HepG2 (cell line): ENCODE measurements around the gene CDK10. TPM values are rescaled to one million over a fixed set of nuclear protein-coding genes. Genes with fewer than 3 reads are reported as not detected.

Experiments
- ATF7 ChIP-seq, 2 experiments: fragments of 450-650 bp in 1 of 2; sonication (generic) in 1 of 2; formaldehyde crosslinking in 1 of 2; IDR thresholded peaks; 2 replicates each; pipeline versions ENCODE4 v1.4.0 to v1.6.1; 2016 to 2020; ENCODE audit warnings: antibody characterized with exemption in 1 of 2, mild to moderate bottlenecking in 1 of 2, missing genetic modification reagents in 1 of 2
- CEBPG ChIP-seq: IDR thresholded peaks from 2 replicates; pipeline ENCODE4 v1.6.1; 2016
- HDAC2 ChIP-seq: sonication (generic); formaldehyde crosslinking; IDR thresholded peaks from 2 replicates; pipeline ENCODE4 v1.4.0; 2020; ENCODE audit warnings: missing genetic modification reagents
- HNRNPUL1 ChIP-seq: fragments of 200-400 bp; formaldehyde crosslinking; IDR thresholded peaks from 2 replicates; pipeline ENCODE4 v1.6.1; 2017; ENCODE audit warnings: low read depth, mild to moderate bottlenecking, low read length, moderate library complexity
- IRF2 ChIP-seq: IDR thresholded peaks from 2 replicates; pipeline ENCODE4 v1.6.1; 2018; ENCODE audit warnings: missing genetic modification reagents, missing compliant biosample characterization
- KDM6A ChIP-seq: IDR thresholded peaks from 2 replicates; pipeline ENCODE4 v1.6.1; 2016; ENCODE audit warnings: low read depth
- NFRKB ChIP-seq: fragments of 450-650 bp; IDR thresholded peaks from 2 replicates; pipeline ENCODE4 v1.6.1; 2017
- NONO ChIP-seq, 2 experiments: fragments of 450-650 bp in 1 of 2; sonication (generic) in 1 of 2; formaldehyde crosslinking in 1 of 2; IDR thresholded peaks in 1 of 2; conservative IDR thresholded peaks in 1 of 2; 2 replicates each; pipeline versions ENCODE4 v1.6.1 to v1.8.0; 2017 to 2022; ENCODE audit warnings: mild to moderate bottlenecking in 1 of 2, missing genetic modification reagents in 1 of 2, moderate library complexity in 1 of 2
- PCBP2 ChIP-seq: fragments of 200-400 bp; formaldehyde crosslinking; optimal IDR thresholded peaks from 2 replicates; pipeline ENCODE3; 2018; ENCODE audit warnings: low read length, low read depth; ENCODE audit not compliant: poor library complexity, severe bottlenecking
- RBAK ChIP-seq: sonication (generic); formaldehyde crosslinking; IDR thresholded peaks from 2 replicates; pipeline ENCODE4 v1.5.1; 2020; ENCODE audit warnings: mild to moderate bottlenecking, missing genetic modification reagents
- RBM39 ChIP-seq: fragments of 200-400 bp; formaldehyde crosslinking; IDR thresholded peaks from one replicate; pipeline ENCODE4 v1.6.1; 2018; ENCODE audit warnings: antibody characterized with exemption, mild to moderate bottlenecking, low read depth, low read length; ENCODE audit not compliant: poor library complexity, severe bottlenecking
- ZBTB38 ChIP-seq: sonication (generic); formaldehyde crosslinking; IDR thresholded peaks from 2 replicates; pipeline ENCODE4 v1.5.1; 2020; ENCODE audit warnings: mild to moderate bottlenecking, missing genetic modification reagents
- ZNF484 ChIP-seq: sonication (generic); formaldehyde crosslinking; IDR thresholded peaks from 2 replicates; pipeline ENCODE4 v1.5.1; 2020; ENCODE audit warnings: mild to moderate bottlenecking, low read depth, missing genetic modification reagents, borderline replicate concordance
- ZNF530 ChIP-seq: sonication (generic); formaldehyde crosslinking; IDR thresholded peaks from 2 replicates; pipeline ENCODE4 v1.5.0; 2020; ENCODE audit warnings: low read depth, mild to moderate bottlenecking, missing genetic modification reagents
- ZNF550 ChIP-seq: sonication (generic); formaldehyde crosslinking; IDR thresholded peaks from 2 replicates; pipeline ENCODE4 v1.4.0; 2020; ENCODE audit warnings: mild to moderate bottlenecking, missing genetic modification reagents, borderline replicate concordance
- ZNF589 ChIP-seq: sonication (generic); formaldehyde crosslinking; conservative IDR thresholded peaks from 2 replicates; pipeline ENCODE4 v1.8.0; 2022; ENCODE audit warnings: mild to moderate bottlenecking, moderate library complexity, missing genetic modification reagents
- ZNF687 ChIP-seq: sonication (generic); formaldehyde crosslinking; IDR thresholded peaks from 2 replicates; pipeline ENCODE4 v1.5.1; 2020; ENCODE audit warnings: mild to moderate bottlenecking, missing genetic modification reagents, moderate library complexity
- ZNF768 ChIP-seq: sonication (generic); formaldehyde crosslinking; IDR thresholded peaks from 2 replicates; pipeline ENCODE4 v1.4.0; 2020; ENCODE audit warnings: missing genetic modification reagents
- ZNF770 ChIP-seq: sonication (generic); formaldehyde crosslinking; IDR thresholded peaks from 2 replicates; pipeline ENCODE4 v1.5.0; 2020; ENCODE audit warnings: mild to moderate bottlenecking, missing genetic modification reagents
- ZXDC ChIP-seq: sonication (generic); formaldehyde crosslinking; IDR thresholded peaks from 2 replicates; pipeline ENCODE4 v1.5.0; 2020; ENCODE audit warnings: mild to moderate bottlenecking, missing genetic modification reagents
- polyA plus RNA-seq, 8 experiments: library from polyadenylated mRNA; depleted of rRNA in 3 of 8; stranded (reverse) in 7 of 8; unstranded in 1 of 8; fragments of >200 nt; fragmentation: Illumina TruSeq in 4 of 8; extraction: Trizol in 4 of 8; gene quantifications; 2 replicates each; pipeline versions ENCODE4 v1.2.1 to v1.2.3, GENCODE V29; 2011 to 2016; ENCODE audit warnings: low read depth in 4 of 8, missing spikeins in 1 of 8, mixed read lengths in 1 of 8; ENCODE audit not compliant: insufficient read depth in 1 of 8
- total RNA-seq, 5 experiments: library from RNA; depleted of rRNA; stranded (reverse); fragments of >200 nt; fragmentation: Illumina TruSeq; extraction: Trizol; gene quantifications; 2 replicates each; pipeline ENCODE4 v1.2.3, GENCODE V29; 2016; ENCODE audit warnings: low read depth in 1 of 5

The CDK10 gene
- total and polyA plus RNA-seq, 2 of the 13 experiments (the other 11 are each of a cell fraction or from before 2014, with no cell fraction given): 2.5 to 3.9 TPM

- peak; percentile 96 for TF ChIP-seq ZNF687
- peak; percentile 62 for TF ChIP-seq RBM39
- peak; percentile 29; the same call in 1 of the 2 replicates for TF ChIP-seq HDAC2 (CRISPR knock-in tag)
- TF ChIP-seq ZNF589: 0 out of 2 replicates have a peak, but pooled peaks have one; percentile 16
- TF ChIP-seq ATF7 (IDR thresholded peaks at IDR 0.05): no peak
- 0 out of 2 replicates have a peak, but pooled peaks have one; percentile 56 for TF ChIP-seq ATF7 (CRISPR knock-in tag; IDR thresholded peaks at IDR 0.05)
- no peak for TF ChIP-seq ZNF530 (CRISPR knock-in tag)
- TF ChIP-seq ZXDC (CRISPR knock-in tag): no peak
- peak; percentile 67 for TF ChIP-seq ZBTB38 (CRISPR knock-in tag)
- TF ChIP-seq NONO (IDR thresholded peaks at IDR 0.05): no peak
- peak; percentile 50 for TF ChIP-seq NONO (CRISPR knock-in tag; conservative IDR thresholded peaks at IDR 0.05)
- no peak for TF ChIP-seq KDM6A (CRISPR knock-in tag)
- no peak; the same call in 1 of the 2 replicates for TF ChIP-seq ZNF768 (CRISPR knock-in tag)
- TF ChIP-seq CEBPG (CRISPR knock-in tag): no peak
- no peak for TF ChIP-seq ZNF484 (CRISPR knock-in tag)
- peak; percentile 60; the same call in 1 of the 2 replicates for TF ChIP-seq RBAK (CRISPR knock-in tag)
- TF ChIP-seq NFRKB: no peak
- no peak for TF ChIP-seq PCBP2
- TF ChIP-seq HNRNPUL1: no peak
- peak; percentile 52; the same call in 1 of the 2 replicates for TF ChIP-seq ZNF770 (CRISPR knock-in tag)
- TF ChIP-seq ZNF550 (CRISPR knock-in tag): no peak
- no peak for TF ChIP-seq IRF2 (CRISPR knock-in tag)
Measured at GRCh38 chr16:89695086-89695874, 8.8 kb downstream of the CDK10 start (continued).
